ENCODE data around the gene KDELR3. TPM values are rescaled to one million over a fixed set of nuclear protein-coding genes. Genes with fewer than 3 reads are reported as not detected.

KDELR3 gene
- total RNA-seq, 1 experiment from 2014 or later: 11.6 TPM

DNA sequence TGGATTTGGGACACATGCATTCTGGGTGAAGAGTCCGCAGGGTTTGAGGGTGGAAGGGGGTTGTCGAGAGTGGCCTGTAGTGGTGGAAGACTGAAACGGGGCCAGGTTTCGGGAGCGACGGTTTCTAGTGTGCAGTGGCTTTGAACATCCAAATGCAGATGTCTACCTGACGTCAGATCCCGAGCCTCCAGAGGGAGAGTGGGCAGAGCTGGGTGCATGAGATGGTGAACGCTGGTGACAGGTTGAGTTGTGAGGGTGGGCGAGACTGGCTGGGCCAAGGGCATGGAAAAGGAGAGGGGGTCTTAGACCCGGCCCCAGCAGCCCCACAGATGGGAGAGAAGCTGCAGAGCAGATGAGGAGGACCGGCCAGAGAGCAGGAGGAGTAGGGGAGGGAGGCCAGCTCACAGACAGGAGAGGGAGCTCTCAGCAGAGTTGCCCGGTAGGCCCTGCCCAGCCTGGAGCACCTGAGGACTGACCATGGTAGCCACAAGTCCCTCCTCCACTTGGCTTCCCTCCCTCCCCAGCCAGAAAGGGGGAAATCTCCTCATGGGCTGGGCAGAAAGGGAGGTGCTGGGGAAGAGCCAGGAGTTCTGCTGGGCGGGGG is 27.0 kb upstream of the KDELR3 start:
- H3K4me3 ChIP-seq (ENCODE audit: low read depth in 2 of 2, low read length in 2 of 2): no peak overlapping the region
- intact Hi-C loops (cut with micrococcal nuclease; ENCODE audit: unreplicated experiment): no loop called here
- no peak overlapping the region for H3K27ac ChIP-seq (ENCODE audit: low read length)
- H3K9me3 ChIP-seq (ENCODE audit: control insufficient read depth, insufficient read depth, low read depth, low read length): no peaks in the 10 kb centered on the region
- ATAC-seq: no peak
- CTCF ChIA-PET: no interaction called here
- no peaks in the 10 kb centered on the region for H3K36me3 ChIP-seq (ENCODE audit: control insufficient read depth, insufficient read depth, low read length)
- no TSS peak for BruUV-seq (replicated peaks)
- POLR2A ChIA-PET: no interaction called here
- H3K27me3 ChIP-seq (ENCODE audit: control insufficient read depth, insufficient read depth, low read length): no peaks in the 10 kb centered on the region
- H3K4me1 ChIP-seq (ENCODE audit: control insufficient read depth, insufficient read depth, low read length): no peaks in the 10 kb centered on the region
- in situ Hi-C loops (cut with HindIII; ENCODE audit: low pct_unique_long_range_greater_than_20kb, low sequenced_read_pairs): no loop called here
- DNase-seq (ENCODE audit: low read depth, low spot score): no peak
- no peak for TF ChIP-seq POLR2AphosphoS5 (IDR thresholded peaks at IDR 0.05; ENCODE audit: low read depth, low read length)
- no peak for TF ChIP-seq SIN3A (IDR thresholded peaks at IDR 0.05; ENCODE audit: borderline replicate concordance, insufficient read depth, low read depth, low read length)
- TF ChIP-seq, protein P1, sequence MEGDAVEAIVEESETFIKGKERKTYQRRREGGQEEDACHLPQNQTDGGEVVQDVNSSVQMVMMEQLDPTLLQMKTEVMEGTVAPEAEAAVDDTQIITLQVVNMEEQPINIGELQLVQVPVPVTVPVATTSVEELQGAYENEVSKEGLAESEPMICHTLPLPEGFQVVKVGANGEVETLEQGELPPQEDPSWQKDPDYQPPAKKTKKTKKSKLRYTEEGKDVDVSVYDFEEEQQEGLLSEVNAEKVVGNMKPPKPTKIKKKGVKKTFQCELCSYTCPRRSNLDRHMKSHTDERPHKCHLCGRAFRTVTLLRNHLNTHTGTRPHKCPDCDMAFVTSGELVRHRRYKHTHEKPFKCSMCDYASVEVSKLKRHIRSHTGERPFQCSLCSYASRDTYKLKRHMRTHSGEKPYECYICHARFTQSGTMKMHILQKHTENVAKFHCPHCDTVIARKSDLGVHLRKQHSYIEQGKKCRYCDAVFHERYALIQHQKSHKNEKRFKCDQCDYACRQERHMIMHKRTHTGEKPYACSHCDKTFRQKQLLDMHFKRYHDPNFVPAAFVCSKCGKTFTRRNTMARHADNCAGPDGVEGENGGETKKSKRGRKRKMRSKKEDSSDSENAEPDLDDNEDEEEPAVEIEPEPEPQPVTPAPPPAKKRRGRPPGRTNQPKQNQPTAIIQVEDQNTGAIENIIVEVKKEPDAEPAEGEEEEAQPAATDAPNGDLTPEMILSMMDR (IDR thresholded peaks at IDR 0.05): no peak
- TF ChIP-seq TCF7L2 (IDR thresholded peaks at IDR 0.05; ENCODE audit: low read depth, low read length): no peak
- no peak for TF ChIP-seq REST (IDR thresholded peaks at IDR 0.05; ENCODE audit: insufficient read depth in 1 of 2, low read depth in 2 of 2, low read length in 1 of 2)

GRCh38 chr22:38441620-38442287 is 26.1 kb upstream of the KDELR3 start:
- intact Hi-C loops (cut with micrococcal nuclease; ENCODE audit: unreplicated experiment) (no loop called here), in situ Hi-C loops (cut with HindIII; ENCODE audit: low pct_unique_long_range_greater_than_20kb, low sequenced_read_pairs) (no loop called here)
- POLR2A ChIA-PET: interaction anchor here (0.7 kb wide), 1 partner anchor 8 kb away, joined by 17 read pairs; no protein-coding TSS in a partner anchor
- BruUV-seq (replicated peaks): no TSS peak
- DNase-seq (ENCODE audit: low read depth, low spot score) (no peak), ATAC-seq (no peak)
- Histone ChIP-seq H3K36me3 (ENCODE audit: control insufficient read depth, insufficient read depth, low read length) (no peaks in the 10 kb centered on the region), H3K4me3 (ENCODE audit: low read depth in 2 of 2, low read length in 2 of 2) (no peak overlapping the region), H3K4me1 (ENCODE audit: control insufficient read depth, insufficient read depth, low read length) (no peaks in the 10 kb centered on the region), H3K9me3 (ENCODE audit: control insufficient read depth, insufficient read depth, low read depth, low read length) (no peaks in the 10 kb centered on the region), H3K27ac (ENCODE audit: low read length) (no peak overlapping the region), H3K27me3 (ENCODE audit: control insufficient read depth, insufficient read depth, low read length) (no peaks in the 10 kb centered on the region)
- TF ChIP-seq POLR2AphosphoS5 (IDR thresholded peaks at IDR 0.05; ENCODE audit: low read depth, low read length) (no peak), SIN3A (IDR thresholded peaks at IDR 0.05; ENCODE audit: borderline replicate concordance, insufficient read depth, low read depth, low read length) (no peak), TCF7L2 (IDR thresholded peaks at IDR 0.05; ENCODE audit: low read depth, low read length) (no peak), REST (IDR thresholded peaks at IDR 0.05; ENCODE audit: insufficient read depth in 1 of 2, low read depth in 2 of 2, low read length in 1 of 2) (no peak)
- TF ChIP-seq, protein P1 (IDR thresholded peaks at IDR 0.05): no peak
- CTCF ChIA-PET: no interaction called here

Measured in Panc1 (cell line).